Nucleus accumbens (tissue), 56 donors: ENCODE results near the gene PTPN1.
A peak's percentile ranks its signal among the peaks of the same experiment; 100 is the strongest.

Experiments used
- DNase-seq, 56 donors: peaks; one replicate each; lab custom pipeline; 2025; lab: John Stamatoyannopoulos, UW

Gene PTPN1

DNA sequence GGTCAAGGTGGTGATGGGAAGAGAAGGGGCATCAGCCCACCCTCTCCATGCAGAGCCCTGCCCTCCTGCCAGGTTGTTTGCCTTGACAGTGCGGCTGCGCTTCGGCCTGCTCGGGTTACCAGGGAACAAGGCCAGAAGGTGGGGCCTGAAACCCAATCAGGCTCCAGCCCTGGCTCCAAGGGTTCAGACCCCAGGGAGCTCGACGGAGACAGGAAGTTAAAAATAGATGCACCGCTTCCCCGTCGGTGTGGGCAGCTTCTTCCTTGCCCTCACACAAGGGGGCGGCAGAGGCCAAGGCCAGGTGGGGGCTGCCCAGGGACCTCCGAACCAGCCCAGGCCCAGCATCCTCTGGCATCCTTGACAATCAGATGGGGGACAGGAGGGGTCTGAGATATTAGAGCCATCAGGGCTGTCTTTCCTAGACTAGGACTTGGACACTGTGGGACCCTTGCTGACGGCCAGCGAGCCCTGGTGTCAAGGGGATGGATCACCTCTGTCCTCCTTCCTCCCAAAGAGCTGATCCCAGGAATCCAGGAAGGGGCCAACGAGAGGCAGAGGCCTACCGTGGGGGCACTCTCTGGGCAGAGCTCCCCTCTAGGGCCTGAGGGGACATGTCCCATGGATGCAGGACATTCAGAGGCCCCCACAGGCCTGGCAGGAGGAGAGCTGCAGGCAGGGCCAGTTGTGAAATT lies 115.9 kb downstream of the PTPN1 start:
- DNase-seq = peak in 1 of 56 donors; percentile 5

DNA sequence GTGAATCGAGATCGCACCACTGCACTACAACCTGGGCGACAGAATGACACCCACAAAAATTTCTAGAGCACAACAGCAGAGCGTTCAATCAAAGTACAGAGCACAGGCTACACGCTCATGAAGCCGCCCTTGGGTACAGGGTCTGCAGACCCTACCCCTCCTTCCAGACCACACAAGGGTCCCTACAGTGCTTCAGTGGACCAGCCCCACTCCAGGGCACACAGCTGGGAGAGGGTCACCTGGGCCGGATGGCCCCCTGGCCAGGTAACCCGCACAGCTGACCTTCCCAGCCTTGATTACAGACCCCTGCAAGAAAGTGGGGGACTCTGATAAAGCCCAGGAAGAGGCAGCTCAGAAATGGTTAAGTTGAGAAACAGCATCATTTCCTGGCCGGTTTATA lies 117.6 kb downstream of the PTPN1 start:
- no peak for DNase-seq

DNA sequence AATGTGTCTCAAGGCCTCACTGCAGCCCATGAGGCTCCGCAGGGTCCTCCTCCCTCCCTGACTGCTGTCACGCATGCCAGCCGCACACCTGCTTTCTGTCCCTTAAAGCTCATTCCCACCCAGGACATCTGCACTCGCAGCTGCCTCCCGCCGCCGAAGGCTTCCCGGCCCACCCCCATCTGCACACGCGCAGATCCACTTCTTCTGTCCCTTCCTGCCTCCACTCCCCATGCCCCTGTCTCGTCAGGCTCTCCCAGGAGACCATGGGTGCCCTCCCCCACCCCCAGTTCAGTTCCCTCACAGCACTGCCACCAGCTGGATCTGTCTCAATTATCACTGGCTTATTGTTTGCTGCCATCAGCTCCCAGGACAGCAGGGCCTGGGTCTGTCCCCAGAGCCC lies 118.1 kb downstream of the PTPN1 start:
- no peak for DNase-seq

DNA sequence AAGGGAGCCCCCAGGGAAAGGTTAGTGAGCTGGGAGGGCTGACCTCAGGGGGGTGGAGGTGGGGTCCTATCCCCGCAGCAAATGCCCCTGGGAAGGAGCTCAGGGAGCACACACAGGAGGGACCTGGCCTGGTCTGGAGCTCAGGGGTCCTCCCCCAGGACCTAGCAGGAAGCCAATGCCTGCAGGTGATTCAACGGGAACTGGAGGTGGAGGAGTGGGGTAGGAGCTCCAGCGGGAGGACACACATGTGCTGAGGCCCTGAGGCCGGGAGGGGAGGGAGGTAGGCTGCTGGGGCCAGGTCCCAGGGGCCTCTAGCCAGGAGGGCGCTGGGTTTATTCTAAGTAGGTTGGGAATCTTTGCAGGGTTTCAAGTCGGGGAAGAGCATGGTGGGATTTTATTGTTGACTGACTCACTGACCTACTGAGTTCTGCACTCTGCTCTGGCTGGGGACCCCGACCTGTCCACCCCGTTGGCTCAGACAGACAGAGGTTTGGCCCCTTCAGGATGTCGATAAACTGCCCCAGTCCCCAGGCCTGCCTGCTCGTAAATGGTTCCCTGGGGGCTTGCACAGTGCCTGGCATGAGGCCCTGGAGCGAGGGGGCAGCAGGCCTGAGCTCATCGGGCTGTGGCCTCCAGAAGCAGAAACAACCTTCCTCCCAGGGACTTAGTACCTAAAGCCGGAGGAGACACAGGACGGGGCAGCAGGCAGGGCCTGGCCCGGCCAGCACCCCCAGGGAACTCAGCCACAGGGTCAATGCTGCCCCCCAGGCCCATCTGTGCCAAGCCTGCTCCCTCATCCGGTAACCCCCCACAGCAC lies 118.9 kb downstream of the PTPN1 start:
- DNase-seq = no peak

DNA sequence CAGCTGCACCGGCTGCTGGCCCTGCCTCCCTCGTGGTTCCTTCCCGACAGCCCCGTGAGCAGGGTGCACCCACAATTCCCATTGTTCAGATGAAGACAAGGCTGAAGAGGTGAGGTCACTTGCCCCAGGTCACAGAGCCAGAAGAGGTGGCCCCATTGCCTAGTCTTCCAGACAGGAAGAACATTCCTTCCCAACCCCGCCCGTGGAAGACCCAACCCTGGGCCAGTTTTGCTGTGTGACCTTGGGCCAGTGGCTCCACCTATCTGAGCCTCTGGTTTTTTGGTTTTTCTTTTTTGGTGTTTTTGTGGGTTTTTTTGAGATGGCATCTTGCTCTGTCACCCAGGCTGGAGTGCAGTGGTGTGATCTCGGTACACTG lies 119.5 kb downstream of the PTPN1 start:
- no peak for DNase-seq

DNA sequence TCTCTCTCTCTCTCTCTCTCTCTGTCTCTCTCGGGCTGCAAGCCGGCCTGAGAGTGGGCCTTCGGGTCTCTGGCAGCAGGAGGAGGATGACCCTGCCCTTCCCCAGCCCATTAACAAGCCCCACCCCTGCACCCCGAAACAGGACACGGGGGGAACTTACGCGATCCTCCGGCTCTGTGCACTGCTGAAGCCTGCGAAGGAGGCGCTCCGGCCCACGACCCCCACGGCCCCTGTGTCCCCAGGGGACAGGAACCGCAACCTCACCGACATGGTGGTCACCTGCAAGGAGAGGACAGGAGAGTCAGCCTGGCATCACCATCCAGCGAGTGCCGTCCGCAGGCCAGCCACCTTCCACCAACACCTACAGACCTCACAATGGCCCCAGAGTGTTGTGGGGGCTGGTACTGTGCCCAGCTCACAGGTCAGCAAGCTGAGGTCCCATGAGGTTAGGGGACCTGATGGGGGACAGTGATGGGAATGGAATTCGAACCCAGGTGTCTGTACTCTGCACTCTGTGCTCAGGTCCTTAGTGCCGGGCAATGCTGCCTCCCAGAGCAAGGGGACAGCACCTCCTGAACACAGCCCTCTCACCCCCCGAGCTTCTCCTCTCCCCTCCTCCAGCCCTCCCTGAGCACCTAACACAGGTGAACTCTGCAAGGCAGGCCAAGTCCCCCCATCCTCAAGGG lies 120.5 kb downstream of the PTPN1 start:
- DNase-seq = no peak

DNA sequence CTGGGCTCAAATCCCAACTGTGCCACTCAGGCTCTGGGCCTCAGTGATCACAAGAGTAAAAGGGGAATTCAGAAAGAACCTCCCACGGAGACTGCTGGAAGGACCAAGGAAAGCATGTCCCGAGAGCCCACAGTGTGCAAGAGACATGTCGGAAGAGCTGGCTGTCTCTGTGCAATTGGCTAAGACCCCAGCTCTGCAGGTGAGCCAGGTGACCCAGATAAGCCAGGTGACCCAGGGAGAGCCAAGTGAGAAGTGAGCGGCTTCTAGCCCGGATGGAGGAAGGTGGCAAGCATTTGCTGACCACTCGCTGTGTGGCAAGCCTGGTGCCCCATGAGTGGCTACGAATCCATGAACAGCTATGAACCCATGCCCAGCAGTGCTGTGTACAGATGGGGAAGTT lies 122.1 kb downstream of the PTPN1 start:
- DNase-seq = no peak

DNA sequence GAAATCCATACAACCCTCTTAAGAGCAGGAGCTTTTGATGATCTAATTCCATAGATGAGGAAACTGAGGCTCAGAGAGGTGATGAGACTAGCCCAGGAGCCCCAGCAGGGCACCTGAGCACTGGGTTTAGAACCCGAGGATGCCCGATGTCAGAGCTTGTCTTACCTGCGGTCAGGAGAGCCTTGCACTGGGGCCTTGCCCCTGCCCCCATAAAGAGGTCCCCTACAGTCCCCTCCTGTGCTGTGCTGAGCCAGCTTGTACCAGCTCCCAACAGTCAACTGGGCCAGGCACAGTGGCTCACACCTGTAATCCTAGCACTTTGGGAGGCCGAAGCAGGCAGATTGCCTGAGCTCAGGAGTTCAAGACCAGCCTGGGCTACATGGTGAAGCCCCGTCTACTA lies 122.5 kb downstream of the PTPN1 start:
- no peak for DNase-seq

DNA sequence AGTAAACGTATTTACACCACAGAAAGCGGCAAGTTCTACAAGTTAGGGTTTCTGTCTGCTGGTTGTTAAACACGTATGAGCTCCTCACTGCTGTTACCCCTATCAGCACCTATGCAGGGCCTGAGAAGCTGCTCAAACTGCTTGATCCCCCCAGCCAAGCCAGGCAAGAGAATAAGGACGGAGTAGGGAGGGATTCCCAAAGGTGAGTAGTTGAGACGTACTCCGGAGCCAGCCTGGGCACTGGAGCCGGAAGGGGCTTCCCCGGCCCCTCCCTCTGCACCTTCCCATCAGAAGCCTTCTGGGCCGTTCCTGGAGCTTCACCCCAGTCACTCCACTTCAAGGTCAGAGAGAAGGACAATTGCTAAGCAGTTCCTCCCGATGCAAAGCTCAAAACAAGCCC lies 123.2 kb downstream of the PTPN1 start:
- DNase-seq = no peak

DNA sequence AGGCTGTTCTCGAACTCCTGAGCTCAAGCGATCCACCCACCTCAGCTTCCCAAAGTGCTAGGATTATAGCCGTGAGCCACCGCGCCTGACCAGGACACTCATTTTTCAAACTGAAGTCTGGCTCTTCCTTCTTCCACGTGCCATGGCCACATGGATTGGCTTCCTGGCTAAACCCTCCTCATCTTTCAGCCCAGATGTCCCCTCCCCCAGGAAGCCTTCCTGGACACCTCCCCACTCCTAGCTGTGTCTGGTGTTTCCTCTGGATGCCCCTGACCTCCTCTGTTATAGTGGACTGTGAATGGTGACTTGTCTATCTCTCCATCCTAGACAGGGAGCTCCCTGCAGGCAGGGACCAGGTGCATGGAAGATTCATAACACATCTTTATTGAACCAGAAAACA lies 124.0 kb downstream of the PTPN1 start:
- no peak for DNase-seq
